Epithelial cell of proximal tubule (primary cell): Measurements from ENCODE around the gene POC5. TPM values are rescaled to one million over a fixed set of nuclear protein-coding genes. Genes with fewer than 3 reads are reported as not detected.

Source experiments
- DNase-seq: peaks from one replicate; pipeline ENCODE4 v3.0.0-alpha.2; 2011; ENCODE audit warnings: low read depth
- H3K4me3 ChIP-seq: 2 replicates; pipeline ENCODE4 v1.5.1; 2011; ENCODE audit warnings: low read depth, mild to moderate bottlenecking, low read length
- total RNA-seq: library from RNA; depleted of rRNA; stranded (reverse); fragments of >200 nt; gene quantifications from 2 replicates; pipeline ENCODE4 v1.2.3, GENCODE V29; 2015
- TF ChIP-seq, protein P1 (sequence below): conservative IDR thresholded peaks from 2 replicates; pipeline ENCODE4 v1.5.1; 2012; ENCODE audit warnings: low read depth, mild to moderate bottlenecking, low read length

Gene POC5
- total RNA-seq, 1 donor from 2014 or later, result 13.7 TPM

DNA sequence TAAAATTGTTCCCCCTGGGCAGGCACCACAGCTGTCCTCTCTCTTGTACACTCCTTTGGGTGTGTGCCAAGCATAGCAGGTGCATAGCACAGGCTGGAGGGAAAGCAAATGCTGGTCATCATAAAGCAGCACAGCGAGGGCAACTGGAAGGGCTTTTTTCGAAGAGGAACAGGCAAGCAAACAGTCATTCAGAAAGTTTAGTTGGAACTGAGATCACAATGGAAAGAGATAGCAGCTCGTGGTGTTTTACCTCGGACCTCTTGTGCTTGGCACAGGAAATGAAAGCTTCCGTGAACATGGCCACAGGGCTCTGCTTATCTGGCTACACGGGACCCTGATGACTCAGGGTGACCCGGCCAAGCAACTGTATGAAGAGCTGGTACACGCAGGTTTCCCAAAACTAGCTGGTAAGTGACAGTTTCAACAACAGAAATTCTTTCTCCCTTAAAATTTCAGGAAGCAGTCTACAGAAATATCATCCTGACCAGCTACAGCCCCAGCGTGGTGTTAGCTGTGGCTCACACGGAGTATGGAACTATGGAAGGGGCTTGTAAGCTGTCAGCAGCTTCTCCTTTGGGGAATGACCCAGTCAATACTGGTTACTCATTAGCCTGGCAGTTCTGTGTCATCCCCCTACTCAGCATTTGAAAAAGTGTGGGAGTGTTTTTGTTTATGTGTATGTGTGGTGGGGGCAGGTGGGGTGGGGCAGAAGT is 48.1 kb downstream of the POC5 start:
- H3K4me3 ChIP-seq, result peak overlapping the region; percentile 29
- no peak for DNase-seq
- TF ChIP-seq, protein P1, sequence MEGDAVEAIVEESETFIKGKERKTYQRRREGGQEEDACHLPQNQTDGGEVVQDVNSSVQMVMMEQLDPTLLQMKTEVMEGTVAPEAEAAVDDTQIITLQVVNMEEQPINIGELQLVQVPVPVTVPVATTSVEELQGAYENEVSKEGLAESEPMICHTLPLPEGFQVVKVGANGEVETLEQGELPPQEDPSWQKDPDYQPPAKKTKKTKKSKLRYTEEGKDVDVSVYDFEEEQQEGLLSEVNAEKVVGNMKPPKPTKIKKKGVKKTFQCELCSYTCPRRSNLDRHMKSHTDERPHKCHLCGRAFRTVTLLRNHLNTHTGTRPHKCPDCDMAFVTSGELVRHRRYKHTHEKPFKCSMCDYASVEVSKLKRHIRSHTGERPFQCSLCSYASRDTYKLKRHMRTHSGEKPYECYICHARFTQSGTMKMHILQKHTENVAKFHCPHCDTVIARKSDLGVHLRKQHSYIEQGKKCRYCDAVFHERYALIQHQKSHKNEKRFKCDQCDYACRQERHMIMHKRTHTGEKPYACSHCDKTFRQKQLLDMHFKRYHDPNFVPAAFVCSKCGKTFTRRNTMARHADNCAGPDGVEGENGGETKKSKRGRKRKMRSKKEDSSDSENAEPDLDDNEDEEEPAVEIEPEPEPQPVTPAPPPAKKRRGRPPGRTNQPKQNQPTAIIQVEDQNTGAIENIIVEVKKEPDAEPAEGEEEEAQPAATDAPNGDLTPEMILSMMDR, result no peak

GRCh38 chr5:75668445-75668844 is 48.8 kb downstream of the POC5 start:
- DNase-seq, result no peak
- TF ChIP-seq, protein P1, result no peak
- H3K4me3 ChIP-seq, result no peak overlapping the region

- TF ChIP-seq, protein P1, result peak; percentile 37
- H3K4me3 ChIP-seq, result no peak overlapping the region
- no peak for DNase-seq
Observed at GRCh38 chr5:75667586-75667985, 49.7 kb downstream of the POC5 start.

DNA sequence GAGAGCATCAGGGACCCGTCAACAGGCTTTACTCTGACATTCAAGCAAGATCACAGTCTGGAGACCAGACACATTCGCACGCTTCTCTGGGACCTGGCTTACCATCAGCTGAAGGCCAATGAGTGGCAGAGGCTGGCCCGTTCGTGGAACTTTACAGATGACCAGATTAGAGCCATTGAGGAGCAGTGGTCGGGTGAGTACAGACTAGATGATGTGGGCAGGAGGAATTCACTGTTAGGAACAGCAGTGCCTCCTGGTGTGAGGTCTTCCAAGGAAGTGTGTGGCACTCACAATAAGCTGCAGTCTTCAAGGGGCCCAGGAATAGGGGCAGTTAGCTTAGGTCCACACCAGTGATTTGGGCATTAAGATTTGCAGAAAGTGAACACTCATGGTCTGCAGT is 50.4 kb downstream of the POC5 start:
- no peak for DNase-seq
- no peak overlapping the region for H3K4me3 ChIP-seq
- TF ChIP-seq, protein P1, result no peak

DNA sequence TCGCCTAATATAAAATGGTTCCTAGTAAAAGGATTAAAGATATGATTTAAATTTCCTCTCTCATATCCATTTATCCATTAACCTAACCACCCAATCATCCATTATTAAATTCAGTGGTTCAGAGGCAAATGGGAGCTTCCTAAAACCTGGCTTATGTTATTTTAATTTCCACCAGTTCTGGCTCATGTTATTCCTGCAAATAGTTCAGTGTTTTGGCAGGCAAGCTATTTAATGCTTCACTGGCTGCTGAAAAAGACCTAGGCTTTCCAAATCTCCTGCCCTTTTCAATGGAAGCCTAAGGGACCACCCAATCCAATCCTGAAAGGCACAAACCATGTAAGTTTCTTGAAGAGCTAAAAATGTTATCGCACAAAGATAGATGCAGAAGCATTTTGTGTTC is 52.3 kb downstream of the POC5 start:
- TF ChIP-seq, protein P1, result no peak
- no peak overlapping the region for H3K4me3 ChIP-seq
- DNase-seq, result no peak

GRCh38 chr5:75663579-75664284 is 53.5 kb downstream of the POC5 start:
- no peak for DNase-seq
- TF ChIP-seq, protein P1, result no peak
- no peak overlapping the region for H3K4me3 ChIP-seq

GRCh38 chr5:75662061-75662460 is 55.2 kb downstream of the POC5 start:
- TF ChIP-seq, protein P1, result no peak
- no peak for DNase-seq

More at GRCh38 chr5:75662061-75662460, 55.2 kb downstream of the POC5 start:
- no peak overlapping the region for H3K4me3 ChIP-seq
